Esophagus muscularis mucosa (tissue), 3 donors: ENCODE data around the gene ATP8B3.

ENCODE experiments used
- POLR2A ChIP-seq: fragments of 450-650 bp; IDR thresholded peaks from one replicate; pipeline ENCODE4 v1.6.1; 2017; ENCODE audit warnings: antibody characterized with exemption, moderate library complexity, mild to moderate bottlenecking, low read depth
- POLR2AphosphoS5 ChIP-seq, 2 donors: sonication (generic); formaldehyde crosslinking; IDR thresholded peaks; one replicate each; pipeline ENCODE4 v1.6.1; 2017; ENCODE audit warnings: antibody characterized with exemption in 2 of 2
- TF ChIP-seq, protein P1 (sequence below), 3 experiments: fragments of 200-600 bp in 2 of 3; fragments of 450-650 bp in 1 of 3; sonication (generic) in 2 of 3; IDR thresholded peaks; one replicate each; pipeline ENCODE4 v1.5.1; 2017 to 2019; ENCODE audit warnings: antibody characterized with exemption in 3 of 3, mild to moderate bottlenecking in 2 of 3, moderate library complexity in 1 of 3

DNA sequence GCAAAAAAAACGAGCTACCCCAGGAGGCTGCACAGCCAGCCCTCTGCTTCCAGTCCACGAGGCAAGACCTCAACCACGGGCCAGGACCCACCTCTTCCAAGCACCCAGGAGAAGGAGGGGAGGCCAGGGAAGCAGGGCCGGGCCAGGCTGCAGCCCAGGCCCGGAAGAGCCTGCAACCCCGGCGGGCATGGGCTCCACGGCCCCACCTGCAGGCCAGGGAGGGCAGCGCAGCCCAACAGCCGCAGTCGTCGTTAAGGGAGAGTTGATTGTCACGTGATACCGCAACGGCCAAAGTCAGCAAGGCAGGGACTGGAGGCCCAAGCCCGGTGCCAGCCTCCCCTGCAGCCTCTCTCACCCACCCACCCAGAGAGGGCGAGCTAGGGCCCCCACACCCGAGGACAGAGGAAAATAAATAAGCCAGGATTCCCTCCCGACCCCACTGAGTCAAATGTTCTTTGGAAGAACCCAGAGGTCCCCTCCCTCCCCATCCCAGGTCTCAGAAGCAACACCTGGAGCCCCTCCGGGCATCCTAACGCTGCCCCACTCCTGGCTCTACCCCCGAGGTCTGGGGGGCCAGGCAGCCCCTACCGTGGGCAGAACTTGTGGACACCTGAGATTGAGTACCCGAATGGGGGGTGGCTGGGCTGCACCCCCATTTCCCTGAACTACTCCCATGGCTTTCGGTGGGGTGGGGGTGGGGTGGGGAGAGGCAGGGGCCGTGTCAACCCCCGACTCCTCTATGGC is 41.4 kb upstream of the ATP8B3 start:
- TF ChIP-seq, protein P1, sequence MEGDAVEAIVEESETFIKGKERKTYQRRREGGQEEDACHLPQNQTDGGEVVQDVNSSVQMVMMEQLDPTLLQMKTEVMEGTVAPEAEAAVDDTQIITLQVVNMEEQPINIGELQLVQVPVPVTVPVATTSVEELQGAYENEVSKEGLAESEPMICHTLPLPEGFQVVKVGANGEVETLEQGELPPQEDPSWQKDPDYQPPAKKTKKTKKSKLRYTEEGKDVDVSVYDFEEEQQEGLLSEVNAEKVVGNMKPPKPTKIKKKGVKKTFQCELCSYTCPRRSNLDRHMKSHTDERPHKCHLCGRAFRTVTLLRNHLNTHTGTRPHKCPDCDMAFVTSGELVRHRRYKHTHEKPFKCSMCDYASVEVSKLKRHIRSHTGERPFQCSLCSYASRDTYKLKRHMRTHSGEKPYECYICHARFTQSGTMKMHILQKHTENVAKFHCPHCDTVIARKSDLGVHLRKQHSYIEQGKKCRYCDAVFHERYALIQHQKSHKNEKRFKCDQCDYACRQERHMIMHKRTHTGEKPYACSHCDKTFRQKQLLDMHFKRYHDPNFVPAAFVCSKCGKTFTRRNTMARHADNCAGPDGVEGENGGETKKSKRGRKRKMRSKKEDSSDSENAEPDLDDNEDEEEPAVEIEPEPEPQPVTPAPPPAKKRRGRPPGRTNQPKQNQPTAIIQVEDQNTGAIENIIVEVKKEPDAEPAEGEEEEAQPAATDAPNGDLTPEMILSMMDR (IDR thresholded peaks at IDR 0.05), result peak in 2 of 3 experiments; percentile 79 to 88
- TF ChIP-seq POLR2A (no peak), POLR2AphosphoS5 (IDR thresholded peaks at IDR 0.05) (peak in 1 of 2 donors; percentile 68)
